OCI-LY1 (cell line): Measurements from ENCODE around the gene ARHGEF28.

Experiments
- CTCF ChIP-seq: fragments of 200-600 bp; sonication (generic), shearing (Covaris generic); IDR thresholded peaks from 2 replicates; pipeline ENCODE4 v1.5.1; 2017; ENCODE audit warnings: mild to moderate bottlenecking, antibody characterized with exemption, low read length, moderate library complexity, mixed read lengths
- EZH2 ChIP-seq: fragments of 200-600 bp; sonication (generic), shearing (Covaris generic); IDR thresholded peaks from 2 replicates; pipeline ENCODE4 v1.8.0; 2017; ENCODE audit warnings: borderline replicate concordance, mixed run types, mild to moderate bottlenecking, antibody characterized with exemption, low read length, moderate library complexity, mixed read lengths

GRCh38 chr5:73895471-73895870 lies 269.5 kb downstream of the ARHGEF28 start:
- no peak for TF ChIP-seq CTCF
- no peak for TF ChIP-seq EZH2
